Keratinocyte (primary cell): ENCODE data around the gene GPRASP3. TPM values are rescaled to one million over a fixed set of nuclear protein-coding genes. Genes with fewer than 3 reads are reported as not detected.
A peak's percentile ranks its signal among the peaks of the same experiment; 100 is the strongest.

Source experiments
- DNase-seq: peaks from one replicate; pipeline ENCODE4 v3.0.0-alpha.2; 2011; ENCODE audit warnings: low read depth, missing footprints, low spot score
- FAIRE-seq: peaks from 2 replicates; lab custom pipeline; 2011; peaks lifted over from hg19 to GRCh38; lab: Jason Lieb, UNC
- H2AFZ ChIP-seq: 2 replicates; pipeline ENCODE4 v1.6.0; 2012; ENCODE audit warnings: low read length, control low read depth, inconsistent platforms; ENCODE audit not compliant: control insufficient read depth
- H3K27ac ChIP-seq: 2 replicates; pipeline ENCODE4 v1.5.1; 2011; ENCODE audit warnings: low read length; ENCODE audit not compliant: control insufficient read depth, insufficient read depth
- H3K27me3 ChIP-seq: 3 replicates; pipeline ENCODE4 v1.6.0; 2011; ENCODE audit warnings: low read length; ENCODE audit not compliant: control insufficient read depth, insufficient read depth; ENCODE audit errors: extremely low read depth
- H3K36me3 ChIP-seq, 2 experiments: 2 replicates in 1 of 2; 3 replicates in 1 of 2; pipeline ENCODE4 v1.5.1; 2011; ENCODE audit warnings: low read length in 2 of 2, mild to moderate bottlenecking in 1 of 2; ENCODE audit not compliant: control insufficient read depth in 2 of 2, insufficient read depth in 2 of 2; ENCODE audit errors: extremely low read depth in 1 of 2
- H3K4me1 ChIP-seq: 3 replicates; pipeline ENCODE4 v1.5.1; 2011; ENCODE audit warnings: low read length; ENCODE audit not compliant: control insufficient read depth, insufficient read depth; ENCODE audit errors: extremely low read depth
- H3K4me2 ChIP-seq: 3 replicates; pipeline ENCODE4 v1.6.0; 2011; ENCODE audit warnings: low read depth, low read length; ENCODE audit not compliant: control insufficient read depth, insufficient read depth; ENCODE audit errors: extremely low read depth
- H3K4me3 ChIP-seq, 3 experiments: fragments of 200-600 bp in 1 of 3; sonication (generic) in 1 of 3; 2 replicates in 2 of 3; 3 replicates in 1 of 3; pipeline ENCODE4 v1.5.1; 2011 to 2016; ENCODE audit warnings: low read length in 3 of 3, mild to moderate bottlenecking in 3 of 3, control low read depth in 2 of 3, inconsistent platforms in 1 of 3, low read depth in 1 of 3, mixed read lengths in 1 of 3, mixed run types in 1 of 3, moderate library complexity in 1 of 3; ENCODE audit not compliant: control insufficient read depth in 2 of 3, insufficient read depth in 2 of 3; ENCODE audit errors: extremely low read depth in 1 of 3
- H3K79me2 ChIP-seq: 2 replicates; pipeline ENCODE4 v1.6.0; 2012; ENCODE audit warnings: low read length; ENCODE audit not compliant: control insufficient read depth, insufficient read depth
- H3K9ac ChIP-seq: 3 replicates; pipeline ENCODE4 v1.6.0; 2011; ENCODE audit warnings: low read length; ENCODE audit not compliant: control insufficient read depth, insufficient read depth; ENCODE audit errors: extremely low read depth
- H3K9me1 ChIP-seq: 3 replicates; pipeline ENCODE4 v1.6.0; 2011; ENCODE audit warnings: low read length; ENCODE audit not compliant: control insufficient read depth, insufficient read depth; ENCODE audit errors: extremely low read depth
- H3K9me3 ChIP-seq: 2 replicates; pipeline ENCODE4 v1.5.1; 2012; ENCODE audit warnings: low read depth, low read length; ENCODE audit not compliant: control insufficient read depth
- H4K20me1 ChIP-seq: 3 replicates; pipeline ENCODE4 v1.6.0; 2011; ENCODE audit warnings: low read length; ENCODE audit not compliant: control insufficient read depth, insufficient read depth; ENCODE audit errors: extremely low read depth
- CTCF ChIP-seq, 3 experiments: IDR thresholded peaks in 1 of 3; conservative IDR thresholded peaks in 1 of 3; optimal IDR thresholded peaks in 1 of 3; 2 replicates in 2 of 3; 3 replicates in 1 of 3; pipeline versions ENCODE3 to v1.5.1; 2011; ENCODE audit warnings: low read length in 3 of 3, mild to moderate bottlenecking in 3 of 3, moderate library complexity in 2 of 3, control low read depth in 1 of 3, inconsistent platforms in 1 of 3; ENCODE audit not compliant: insufficient read depth in 2 of 3; ENCODE audit errors: extremely low read depth in 1 of 3
- EZH2 ChIP-seq: IDR thresholded peaks from one replicate; pipeline ENCODE4 v1.6.1; 2012; ENCODE audit warnings: inconsistent platforms, mild to moderate bottlenecking, low read length, moderate library complexity
- dilution Hi-C: fragments of 300-500 bp; cut with MboI; formaldehyde crosslinking; loops from one replicate; pipeline ENCODE4 v1.7.0; 2020; ENCODE audit warnings: low sequenced_read_pairs; ENCODE audit not compliant: extremely low pct_ligation_motif_present
- polyA plus RNA-seq, 5 experiments: library from polyadenylated mRNA; depleted of rRNA in 3 of 5; stranded (reverse) in 3 of 5; stranded (forward) in 1 of 5; unstranded in 1 of 5; fragments of >200 nt; gene quantifications; 1 replicate in 1 of 5; 2 replicates in 3 of 5; 3 replicates in 1 of 5; pipeline versions ENCODE4 v1.2.1 to v1.2.3, GENCODE V29; 2011 to 2012; ENCODE audit warnings: missing spikeins in 2 of 5, low read depth in 1 of 5, low replicate concordance in 1 of 5

GPRASP3 gene
- polyA plus RNA-seq, 1 donor (not counting 4 experiments of a cell fraction or from before 2014, with no cell fraction given) = 3.1 TPM

- H3K4me2 ChIP-seq = peak overlapping the region; percentile 19
- TF ChIP-seq CTCF (optimal IDR thresholded peaks at IDR 0.05 in 1 of 3, IDR thresholded peaks at IDR 0.05 in 1 of 3, conservative IDR thresholded peaks at IDR 0.05 in 1 of 3; ENCODE audit: extremely low read depth in 1 of 3, insufficient read depth in 2 of 3, low read length in 3 of 3) (no peak), EZH2 (no peak)
- DNase-seq = no peak
- H3K4me1 ChIP-seq = peaks cover 4% of the 10 kb centered on the region
- no peaks in the 10 kb centered on the region for H3K36me3 ChIP-seq
- no peaks in the 10 kb centered on the region for H3K27me3 ChIP-seq
- dilution Hi-C loops = no loop called here
- H3K9me3 ChIP-seq = no peaks in the 10 kb centered on the region
- no peak overlapping the region for H3K4me3 ChIP-seq
- FAIRE-seq = no peak
- H3K9me1 ChIP-seq = no peaks in the 10 kb centered on the region
- no peak overlapping the region for H3K9ac ChIP-seq
- H3K27ac ChIP-seq = no peak overlapping the region
- no peaks in the 10 kb centered on the region for H4K20me1 ChIP-seq
- H2AFZ ChIP-seq = no peak overlapping the region
- H3K79me2 ChIP-seq = no peaks in the 10 kb centered on the region
These were observed 8.1 kb downstream of the GPRASP3 start for GRCh38 chrX:102728646-102729045.

- H3K9ac ChIP-seq = no peak overlapping the region
- no peaks in the 10 kb centered on the region for H3K9me1 ChIP-seq
- no peak for TF ChIP-seq EZH2
- TF ChIP-seq CTCF (optimal IDR thresholded peaks at IDR 0.05 in 1 of 3, IDR thresholded peaks at IDR 0.05 in 1 of 3, conservative IDR thresholded peaks at IDR 0.05 in 1 of 3; ENCODE audit: extremely low read depth in 1 of 3, insufficient read depth in 2 of 3, low read length in 3 of 3) = no peak
- FAIRE-seq (no peak), DNase-seq (no peak)
- H3K27me3 ChIP-seq = no peaks in the 10 kb centered on the region
- H3K4me2 ChIP-seq = no peak overlapping the region
- H3K79me2 ChIP-seq = no peaks in the 10 kb centered on the region
- H4K20me1 ChIP-seq = no peaks in the 10 kb centered on the region
- no peaks in the 10 kb centered on the region for H3K9me3 ChIP-seq
- H2AFZ ChIP-seq = no peak overlapping the region
- dilution Hi-C loops = no loop called here
- no peaks in the 10 kb centered on the region for H3K36me3 ChIP-seq
- H3K4me3 ChIP-seq = no peak overlapping the region
- no peaks in the 10 kb centered on the region for H3K4me1 ChIP-seq
- H3K27ac ChIP-seq = no peak overlapping the region
These were observed 19.1 kb downstream of the GPRASP3 start for GRCh38 chrX:102739657-102740056.
